ENCODE results near the gene SLC2A5.

The SLC2A5 gene

GRCh38 chr1:9079988-9080704 is 10.7 kb upstream of the SLC2A5 start:
- H3K4me2 ChIP-seq (ENCODE audit: low read length), result no peak overlapping the region
- H3K4me3 ChIP-seq (ENCODE audit: low read length), result no peak overlapping the region
- no peaks in the 10 kb centered on the region for H3K36me3 ChIP-seq (replicated peaks; ENCODE audit: low read depth, low read length)
- no peaks in the 10 kb centered on the region for H3K79me2 ChIP-seq (ENCODE audit: low read length)
- H3K4me1 ChIP-seq (ENCODE audit: low read length), result peaks cover 25% of the 10 kb centered on the region
- no peak overlapping the region for H3K27ac ChIP-seq (ENCODE audit: low read length)
- H4K20me1 ChIP-seq (ENCODE audit: insufficient read depth, low read length), result no peaks in the 10 kb centered on the region
- H3K27me3 ChIP-seq (ENCODE audit: low read depth, low read length), result peaks cover 21% of the 10 kb centered on the region
- TF ChIP-seq CTCF (IDR thresholded peaks at IDR 0.05; ENCODE audit: low read depth, low read length), result no peak
- no peak for TF ChIP-seq EZH2phosphoT487 (IDR thresholded peaks at IDR 0.05; ENCODE audit: low read depth)
- no peak overlapping the region for H2AFZ ChIP-seq (ENCODE audit: low read depth, low read length)
- H3K9ac ChIP-seq (ENCODE audit: low read length), result no peak overlapping the region
- peaks cover 5% of the 10 kb centered on the region; the same call in 1 of the 2 replicates for H3K9me3 ChIP-seq (ENCODE audit: insufficient read depth, low read length)

- H4K20me1 ChIP-seq (ENCODE audit: insufficient read depth, low read length), result no peaks in the 10 kb centered on the region
- H3K4me2 ChIP-seq (ENCODE audit: low read length), result no peak overlapping the region
- H3K4me1 ChIP-seq (ENCODE audit: low read length), result peaks cover 31% of the 10 kb centered on the region
- no peaks in the 10 kb centered on the region for H3K36me3 ChIP-seq (replicated peaks; ENCODE audit: low read depth, low read length)
- TF ChIP-seq EZH2phosphoT487 (IDR thresholded peaks at IDR 0.05; ENCODE audit: low read depth) (no peak), CTCF (IDR thresholded peaks at IDR 0.05; ENCODE audit: low read depth, low read length) (no peak)
- no peak overlapping the region for H3K9ac ChIP-seq (ENCODE audit: low read length)
- H3K9me3 ChIP-seq (ENCODE audit: insufficient read depth, low read length), result peaks cover 5% of the 10 kb centered on the region; the same call in 1 of the 2 replicates
- no peak overlapping the region for H3K4me3 ChIP-seq (ENCODE audit: low read length)
- H3K27me3 ChIP-seq (ENCODE audit: low read depth, low read length), result peaks cover 21% of the 10 kb centered on the region
- no peaks in the 10 kb centered on the region for H3K79me2 ChIP-seq (ENCODE audit: low read length)
- H3K27ac ChIP-seq (ENCODE audit: low read length), result no peak overlapping the region
- H2AFZ ChIP-seq (ENCODE audit: low read depth, low read length), result no peak overlapping the region
Observed at GRCh38 chr1:9078752-9079500, 9.5 kb upstream of the SLC2A5 start.

- Histone ChIP-seq H3K27ac (ENCODE audit: low read length) (no peak overlapping the region), H2AFZ (ENCODE audit: low read depth, low read length) (no peak overlapping the region), H3K27me3 (ENCODE audit: low read depth, low read length) (peaks cover 21% of the 10 kb centered on the region), H4K20me1 (ENCODE audit: insufficient read depth, low read length) (no peaks in the 10 kb centered on the region), H3K36me3 (replicated peaks; ENCODE audit: low read depth, low read length) (no peaks in the 10 kb centered on the region), H3K4me1 (ENCODE audit: low read length) (peaks cover 31% of the 10 kb centered on the region), H3K79me2 (ENCODE audit: low read length) (no peaks in the 10 kb centered on the region), H3K9me3 (ENCODE audit: insufficient read depth, low read length) (peaks cover 5% of the 10 kb centered on the region; the same call in 1 of the 2 replicates), H3K4me3 (ENCODE audit: low read length) (no peak overlapping the region), H3K4me2 (ENCODE audit: low read length) (no peak overlapping the region), H3K9ac (ENCODE audit: low read length) (no peak overlapping the region)
- TF ChIP-seq EZH2phosphoT487 (IDR thresholded peaks at IDR 0.05; ENCODE audit: low read depth) (no peak), CTCF (IDR thresholded peaks at IDR 0.05; ENCODE audit: low read depth, low read length) (no peak)
Observed at GRCh38 chr1:9078015-9078751, 8.7 kb upstream of the SLC2A5 start.

GRCh38 chr1:9075022-9075421 is 5.6 kb upstream of the SLC2A5 start:
- TF ChIP-seq CTCF (IDR thresholded peaks at IDR 0.05; ENCODE audit: low read depth, low read length) (no peak), EZH2phosphoT487 (IDR thresholded peaks at IDR 0.05; ENCODE audit: low read depth) (no peak)
- Histone ChIP-seq H2AFZ (ENCODE audit: low read depth, low read length) (no peak overlapping the region), H3K27me3 (ENCODE audit: low read depth, low read length) (peaks cover 14% of the 10 kb centered on the region), H3K36me3 (replicated peaks; ENCODE audit: low read depth, low read length) (no peaks in the 10 kb centered on the region), H4K20me1 (ENCODE audit: insufficient read depth, low read length) (no peaks in the 10 kb centered on the region), H3K4me2 (ENCODE audit: low read length) (peak overlapping the region; percentile 49), H3K9me3 (ENCODE audit: insufficient read depth, low read length) (no peaks in the 10 kb centered on the region; the same call in 1 of the 2 replicates), H3K4me3 (ENCODE audit: low read length) (peak overlapping the region; percentile 18; the same call in 1 of the 2 replicates), H3K27ac (ENCODE audit: low read length) (no peak overlapping the region), H3K9ac (ENCODE audit: low read length) (no peak overlapping the region), H3K79me2 (ENCODE audit: low read length) (no peaks in the 10 kb centered on the region), H3K4me1 (ENCODE audit: low read length) (peaks cover 36% of the 10 kb centered on the region)

Data from OCI-LY3 (cell line).